Left ventricle myocardium superior (tissue), 1 donor: Measurements from ENCODE around the gene EME1. TPM values are rescaled to one million over a fixed set of nuclear protein-coding genes. Genes with fewer than 3 reads are reported as not detected.
"Not testable (repeated sequence)": the region's sequence is repeated elsewhere in the genome, so short reads cannot be mapped to it uniquely, and the experiment has no call there.

Experiments used
- ATAC-seq: fragments of 200-7000 bp; cut with Tn5 transposase; one replicate; pipeline ENCODE4 v1.9.1; 2020; ENCODE audit warnings: mild to moderate bottlenecking, moderate library complexity
- DNase-seq: peaks from one replicate; pipeline ENCODE4 v3.0.0-alpha.2; 2020
- intact Hi-C: fragments of 100-400 bp; cut with micrococcal nuclease; formaldehyde crosslinking; loops from one replicate; pipeline ENCODE4 v1.11.0; 2022
- total RNA-seq: library from RNA; stranded (reverse); fragmentation: NEBNext Ultra II Directional; extraction: Animal tissue kit (Norgen Biotek cat#: 25700); gene quantifications from one replicate; pipeline ENCODE4 v1.2.1, GENCODE V29; 2021
- donor health status: DM: no; HTN: yes; CAD: no; lungs with severe emphysema.

EME1 gene
- total RNA-seq, 1 donor from 2014 or later = 0.35 TPM

DNA sequence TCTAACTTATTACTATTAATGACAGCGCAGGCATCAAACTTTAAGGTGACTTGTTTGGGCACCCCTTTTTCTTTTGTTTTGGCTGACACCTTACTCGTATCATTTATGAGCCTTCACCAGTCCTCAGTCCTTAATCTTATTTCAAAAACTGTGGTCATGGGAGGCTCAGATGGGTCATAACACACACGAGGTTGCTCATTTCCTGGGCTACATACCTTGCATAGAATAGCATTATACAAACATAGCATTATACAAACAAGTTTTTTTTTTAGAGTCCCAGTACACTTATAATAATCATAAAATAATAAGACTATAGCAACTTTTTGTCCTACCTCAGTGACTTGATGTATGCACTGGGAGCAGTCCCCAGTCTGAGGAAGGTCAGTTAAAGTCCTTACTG lies 41.8 kb downstream of the EME1 start:
- no peak for ATAC-seq
- DNase-seq = no peak
- intact Hi-C loops = no loop called here

DNA sequence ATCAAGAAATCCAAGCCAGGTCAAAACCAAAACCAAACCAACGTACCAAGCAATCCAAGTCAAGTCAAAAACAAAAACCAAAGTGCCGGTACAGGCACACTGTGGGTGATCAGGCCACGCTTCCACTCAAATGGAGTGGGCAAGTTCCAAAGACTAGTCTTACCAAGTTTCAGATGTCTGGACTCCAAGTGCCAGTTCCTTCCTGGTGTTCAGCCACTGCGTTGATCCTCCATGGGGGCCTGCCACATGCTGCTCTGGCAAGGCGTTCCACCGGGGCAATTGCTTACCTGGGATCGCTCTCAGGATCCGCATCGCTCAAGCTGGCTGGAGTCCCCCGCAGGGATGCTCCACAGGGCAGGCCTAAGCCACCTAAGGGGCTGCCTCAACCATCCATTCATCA lies 46.5 kb downstream of the EME1 start:
- ATAC-seq, DNase-seq, intact Hi-C loops: not testable (repeated sequence)

DNA sequence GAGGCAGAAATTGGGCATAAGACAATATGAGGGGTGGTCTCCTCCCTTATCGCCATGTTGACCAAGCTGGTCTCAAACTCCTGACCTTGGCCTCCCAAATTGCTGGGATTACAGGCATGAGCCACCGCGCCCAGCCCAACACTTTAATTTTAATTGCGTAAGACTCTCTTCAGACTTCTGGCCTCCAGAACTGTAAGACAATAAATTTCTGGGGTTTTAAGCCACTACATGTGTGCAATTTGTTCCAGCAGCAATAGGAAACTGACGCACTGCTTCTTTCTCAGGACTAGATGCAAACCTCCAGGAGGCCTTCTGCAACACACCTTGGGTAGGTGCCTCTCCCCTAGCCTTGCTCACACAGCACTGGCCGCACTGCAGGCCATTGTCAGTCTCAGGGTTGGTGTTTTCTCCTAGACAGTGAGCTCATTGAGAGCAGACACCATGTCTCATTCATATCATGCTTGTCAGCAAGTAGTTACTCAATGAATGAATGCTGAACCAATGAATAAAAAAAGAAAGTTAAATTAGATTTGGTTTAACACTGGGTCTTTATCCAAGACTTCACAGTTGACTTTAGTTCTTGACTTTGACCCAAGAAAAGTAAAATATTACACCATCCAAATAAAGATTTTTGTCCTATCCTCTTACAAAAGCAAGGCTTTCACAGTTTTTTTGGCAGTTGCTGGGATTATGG lies 47.5 kb downstream of the EME1 start:
- DNase-seq (no peak), ATAC-seq (peak; percentile 79)
- intact Hi-C loops = no loop called here

DNA sequence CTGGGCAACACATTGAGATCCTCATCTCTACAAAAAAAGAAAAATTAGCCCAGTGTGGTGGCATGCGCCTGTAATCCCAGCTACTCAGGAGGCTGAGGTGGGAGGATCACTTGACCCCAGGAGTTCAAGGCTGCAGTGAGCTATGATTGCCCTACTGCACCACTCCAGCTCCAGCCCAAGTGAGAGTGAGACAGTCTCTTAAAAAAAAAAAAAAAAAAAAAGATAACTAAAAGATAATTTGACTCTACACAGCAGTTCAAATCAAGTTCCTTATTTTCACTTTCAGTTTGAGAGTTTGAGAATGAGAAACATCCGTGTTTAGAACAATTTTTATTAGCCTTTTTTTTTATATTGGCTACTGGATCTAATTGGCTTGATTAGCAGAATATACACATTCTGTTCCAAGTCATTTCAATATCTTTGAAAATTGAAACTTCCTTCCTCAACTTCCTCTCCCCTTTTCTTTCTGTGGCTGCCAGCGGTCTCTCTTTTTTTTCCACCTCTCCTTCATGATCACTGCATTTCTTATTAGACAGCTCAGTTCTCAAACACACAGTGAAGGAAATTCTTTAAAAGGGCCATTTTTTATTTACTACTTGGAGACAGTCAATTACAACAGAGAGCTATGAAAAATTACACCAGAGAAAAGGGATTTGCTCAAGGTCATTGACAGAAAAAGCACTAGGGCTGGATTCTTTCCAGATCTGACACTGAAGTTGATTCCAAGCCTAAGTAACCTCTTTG lies 48.5 kb downstream of the EME1 start:
- DNase-seq (no peak), ATAC-seq (no peak)
- intact Hi-C loops = no loop called here

DNA sequence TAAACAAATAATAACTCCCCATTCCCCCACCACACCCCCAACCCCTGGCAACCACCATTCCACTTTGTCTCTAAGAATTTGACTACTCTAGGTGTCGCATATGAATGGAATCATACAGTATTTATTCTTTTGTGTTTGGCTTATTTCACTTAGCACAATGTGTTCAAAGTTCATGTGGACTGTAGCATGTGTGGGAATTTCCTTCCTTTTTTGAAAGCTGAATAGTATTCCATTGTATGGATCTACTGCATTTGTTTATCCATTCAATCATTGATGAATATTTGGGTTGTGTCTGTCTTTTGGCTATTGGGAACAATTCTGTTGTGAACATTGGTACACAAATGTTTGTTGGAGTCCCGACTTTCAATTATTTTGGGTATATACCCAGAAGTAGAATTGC lies 49.7 kb downstream of the EME1 start:
- ATAC-seq (no peak), DNase-seq (no peak)
- intact Hi-C loops = no loop called here

DNA sequence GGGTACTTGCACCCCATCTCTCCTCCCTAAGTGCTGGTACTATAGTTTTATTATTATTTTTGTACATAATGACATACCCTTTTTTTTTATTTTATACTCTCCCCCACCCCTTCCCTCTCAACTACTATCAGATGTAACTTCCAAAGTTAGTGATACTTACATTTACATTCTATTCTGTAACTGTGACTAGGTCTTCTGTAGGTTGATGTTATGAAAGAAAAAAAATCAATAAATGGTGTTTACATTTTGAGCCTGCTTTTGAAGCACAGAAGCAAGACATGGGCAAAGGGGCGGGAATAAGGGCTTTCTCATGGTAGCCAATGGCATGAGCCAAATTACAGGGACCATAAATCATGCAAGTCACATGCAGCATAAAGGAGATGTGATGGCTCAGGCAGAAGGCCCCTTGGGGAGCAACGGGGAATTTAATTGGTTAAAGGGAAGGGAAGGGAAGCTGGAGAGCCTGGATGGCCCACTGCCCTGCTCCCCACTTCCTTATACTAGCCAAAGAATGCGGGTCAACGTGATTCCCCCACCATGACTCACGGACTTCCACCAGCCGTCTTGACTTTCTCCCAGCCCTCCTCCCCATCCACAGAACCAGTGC lies 50.6 kb downstream of the EME1 start:
- no peak for DNase-seq
- intact Hi-C loops = no loop called here
- ATAC-seq = no peak

DNA sequence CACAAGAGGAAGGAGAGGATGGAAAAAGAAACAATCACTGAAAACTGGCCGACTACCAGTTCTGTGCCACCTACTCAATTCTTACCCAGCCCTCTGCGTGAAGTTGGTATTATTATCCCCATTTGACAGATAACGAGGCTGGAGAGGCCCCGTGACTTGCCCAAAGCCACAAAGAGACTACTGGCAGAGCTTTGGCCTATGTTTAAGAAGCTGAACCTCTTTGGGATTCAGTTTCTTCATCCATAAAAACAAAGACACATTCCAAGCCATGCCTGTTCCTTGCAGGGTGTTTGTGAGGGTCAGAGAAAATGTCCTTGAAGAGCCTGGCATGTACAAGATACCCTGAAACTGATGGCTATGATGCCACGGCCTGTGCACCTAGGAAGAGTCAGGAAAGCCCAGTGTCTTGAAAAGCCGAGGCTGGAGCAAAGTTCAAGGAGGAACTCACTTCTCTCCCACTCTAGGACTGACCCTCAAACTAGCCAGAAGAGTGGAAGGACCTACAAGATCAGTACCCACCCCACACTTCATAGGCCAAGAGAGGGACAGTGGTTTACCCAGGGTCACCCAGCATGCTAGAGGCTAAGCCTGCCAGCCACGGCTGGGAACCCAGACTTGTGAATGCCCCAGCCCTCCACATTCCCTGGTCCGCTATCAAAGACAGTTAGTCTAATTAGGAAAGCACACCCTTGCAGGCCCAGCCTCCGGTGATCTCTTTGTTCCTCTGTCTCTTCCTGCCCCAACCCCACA lies 51.4 kb downstream of the EME1 start:
- ATAC-seq (no peak), DNase-seq (no peak)
- intact Hi-C loops = no loop called here

DNA sequence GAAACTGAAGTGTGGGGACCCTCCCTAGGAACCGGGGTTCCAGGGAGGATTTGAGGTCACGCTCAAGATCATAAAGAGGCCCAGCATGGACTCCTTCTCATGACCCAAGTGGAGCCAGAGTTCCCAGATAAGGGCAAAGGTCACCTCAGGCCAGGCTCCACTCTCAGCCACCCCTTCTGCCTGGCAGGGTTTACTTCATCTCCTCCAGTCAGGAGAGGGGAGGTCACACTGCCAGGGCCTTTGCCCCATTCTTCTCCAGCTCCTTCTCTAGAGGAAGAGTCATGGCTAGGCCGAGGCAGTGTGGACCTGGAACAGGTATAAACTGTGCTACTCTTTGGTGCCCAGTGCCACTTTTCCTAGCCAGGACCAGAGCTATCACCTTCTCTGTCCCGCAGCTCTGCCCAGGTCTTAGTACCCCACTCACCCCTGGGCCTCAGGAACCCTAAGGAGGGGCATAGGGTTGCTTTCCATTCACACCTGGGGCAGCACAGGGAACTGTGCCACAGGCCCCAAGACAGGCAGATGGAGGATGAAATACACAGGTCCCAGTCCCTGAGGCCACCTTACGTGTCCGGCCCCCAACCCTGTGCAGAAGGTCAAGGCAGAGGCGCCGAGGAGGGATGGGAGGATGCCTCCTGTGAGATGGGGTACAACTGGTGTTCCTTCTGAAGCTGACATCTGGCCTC lies 52.1 kb downstream of the EME1 start:
- ATAC-seq = no peak
- DNase-seq = no peak
- intact Hi-C loops = no loop called here

DNA sequence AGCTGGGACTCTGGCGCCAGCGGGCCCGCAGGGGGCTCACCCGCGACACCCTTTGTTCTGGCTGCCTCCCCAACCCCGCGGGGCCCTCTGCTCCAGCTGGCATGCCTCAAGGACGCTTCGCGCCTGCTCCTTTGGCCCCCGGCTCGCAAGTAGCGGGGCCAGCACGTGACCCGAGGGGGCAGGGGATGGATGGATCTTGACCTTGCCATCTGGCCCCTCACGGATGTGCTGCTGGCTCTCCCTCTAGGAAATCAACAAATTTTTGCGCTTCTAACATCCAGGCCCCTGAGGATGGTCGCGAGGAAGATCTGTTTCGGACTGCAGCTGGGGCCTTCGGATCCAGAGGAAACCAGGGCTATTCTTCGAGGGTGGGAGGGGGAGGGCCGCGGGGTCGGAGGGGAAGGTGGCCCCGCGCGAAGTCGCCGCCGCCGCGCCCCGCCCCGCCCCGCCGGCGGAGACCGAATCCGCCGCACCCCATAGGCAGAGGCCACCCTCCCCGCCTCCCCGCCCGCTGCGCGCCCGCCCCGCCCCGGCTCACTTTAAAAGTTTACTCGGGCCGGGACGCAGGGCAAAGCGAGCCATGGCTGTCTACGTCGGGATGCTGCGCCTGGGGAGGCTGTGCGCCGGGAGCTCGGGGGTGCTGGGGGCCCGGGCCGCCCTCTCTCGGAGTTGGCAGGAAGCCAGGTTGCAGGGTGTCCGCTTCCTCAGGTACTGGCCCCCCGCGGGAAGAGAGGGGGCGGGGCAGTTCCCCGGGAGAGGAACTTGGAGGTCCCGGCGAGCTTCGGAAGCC lies 52.8 kb downstream of the EME1 start, which contains the start of gene ACSF2:
Gene ACSF2, plus strand, starts transcription at position 537 of the 790 bp plus-strand sequence. Its CDS starts 44 bp downstream, at position 581.
- intact Hi-C loops = no loop called here
- DNase-seq = peak; percentile 83
- peak; percentile 93 for ATAC-seq

DNA sequence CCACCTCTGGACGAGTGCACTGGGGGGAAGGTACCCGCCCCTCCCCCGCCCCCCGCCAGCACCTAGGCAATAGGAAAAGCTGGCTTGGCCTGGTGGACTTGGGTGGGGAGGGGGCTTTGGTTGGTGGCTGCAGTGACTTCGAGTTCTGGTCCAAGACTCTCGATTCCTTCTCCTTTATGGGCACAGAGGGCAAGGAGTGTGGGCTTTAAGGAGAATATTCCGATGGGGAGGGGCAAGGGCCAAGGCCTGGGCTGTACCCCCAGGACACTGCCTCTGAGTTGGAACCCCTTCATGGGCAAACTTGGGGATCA lies 53.4 kb downstream of the EME1 start:
- intact Hi-C loops = no loop called here
- no peak for DNase-seq
- peak; percentile 6 for ATAC-seq

DNA sequence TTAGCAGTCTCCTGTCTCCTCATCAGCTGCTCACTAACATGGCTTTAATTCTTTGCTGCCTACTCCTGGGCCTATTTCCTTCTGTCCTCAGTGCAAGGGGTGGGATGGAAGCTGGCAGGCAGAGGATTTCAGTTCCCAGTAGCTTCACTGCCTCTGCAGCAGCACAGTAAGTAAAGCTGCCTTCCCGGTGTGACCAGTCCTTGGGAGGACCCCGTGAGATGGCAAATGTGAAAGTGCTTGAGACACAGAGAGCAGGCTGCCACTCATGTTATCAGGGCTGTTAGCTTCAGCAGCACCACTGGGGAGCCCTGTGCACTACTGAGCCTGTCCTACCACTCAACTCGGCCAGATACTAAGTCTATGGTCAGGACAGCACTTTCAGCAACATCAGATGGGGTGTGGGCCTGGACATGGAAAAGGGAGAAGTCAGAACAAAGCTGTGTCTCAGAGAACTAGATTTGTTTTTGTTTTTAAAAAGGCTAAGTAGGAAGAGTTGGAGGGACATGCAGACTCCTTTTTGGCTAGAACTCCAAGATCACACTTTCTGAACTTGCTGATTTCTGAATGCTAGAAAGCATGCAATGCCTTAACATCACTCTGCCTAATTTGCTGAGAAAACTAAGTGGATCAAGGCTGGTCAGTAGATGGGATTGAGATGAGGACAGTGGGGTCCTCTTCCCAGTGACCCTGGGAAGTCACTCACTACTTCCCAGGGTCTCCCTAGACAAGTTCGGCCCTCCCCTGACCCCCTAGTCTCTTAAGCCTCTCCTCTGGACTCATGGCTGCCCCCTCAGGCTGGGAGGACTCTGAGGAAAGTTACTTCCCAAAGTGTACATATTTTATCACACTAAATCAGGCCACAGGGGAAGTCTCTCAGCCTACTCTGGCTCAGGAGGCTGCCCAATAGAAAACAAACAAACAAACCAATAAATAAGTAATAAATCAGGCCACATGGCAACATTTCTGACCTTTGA lies 54.1 kb downstream of the EME1 start:
- peak; percentile 72 for ATAC-seq
- intact Hi-C loops = no loop called here
- DNase-seq = peak; percentile 37

DNA sequence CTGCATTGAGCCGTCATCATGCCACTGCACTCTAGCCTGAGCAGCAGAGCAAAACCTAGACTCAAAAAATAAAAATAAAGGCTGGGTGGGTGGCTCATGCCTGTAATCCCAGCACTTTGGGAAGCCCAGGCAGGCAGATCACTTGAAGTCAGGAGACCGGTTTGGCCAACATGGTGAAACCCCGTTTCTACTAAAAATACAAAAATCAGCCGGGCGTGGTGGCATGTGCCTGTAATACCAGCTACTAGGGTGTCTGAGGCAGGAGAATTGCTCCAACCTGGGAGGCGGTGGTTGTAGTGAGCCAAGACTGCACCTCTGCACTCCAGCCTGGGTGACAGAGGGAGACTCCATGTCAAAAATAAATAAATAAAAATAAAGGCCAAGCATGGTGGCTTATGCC lies 55.1 kb downstream of the EME1 start:
- intact Hi-C loops, DNase-seq, ATAC-seq: not testable (repeated sequence)

DNA sequence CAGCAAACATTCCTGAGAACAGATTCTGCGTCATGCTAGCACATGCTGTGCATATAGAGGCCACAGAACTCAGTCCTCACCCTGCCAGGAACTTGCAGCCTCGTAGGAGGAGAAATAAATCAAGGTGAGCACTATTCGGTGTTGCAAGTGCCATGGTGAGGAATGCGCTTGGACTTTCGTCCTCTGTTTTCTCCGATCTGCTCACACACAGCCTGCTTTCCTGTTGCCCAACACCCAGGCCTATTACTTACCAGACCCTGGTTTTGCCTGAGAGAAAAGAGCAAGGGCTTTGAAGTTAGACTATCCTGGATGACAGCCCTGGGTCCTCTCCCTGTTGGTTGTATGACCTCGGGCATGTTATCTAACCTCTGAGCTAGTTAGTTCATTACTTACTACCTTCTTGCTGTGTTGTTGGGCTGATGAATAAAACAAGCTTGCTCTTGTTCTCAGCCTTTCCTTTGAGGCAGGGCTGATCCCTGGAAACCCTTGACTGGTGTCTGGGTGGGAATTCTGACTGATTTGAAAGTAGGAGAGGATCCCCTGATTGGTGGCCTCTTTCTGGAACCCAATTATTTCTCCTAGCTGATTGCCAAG lies 55.9 kb downstream of the EME1 start:
- DNase-seq (no peak), ATAC-seq (no peak)
- intact Hi-C loops = no loop called here

DNA sequence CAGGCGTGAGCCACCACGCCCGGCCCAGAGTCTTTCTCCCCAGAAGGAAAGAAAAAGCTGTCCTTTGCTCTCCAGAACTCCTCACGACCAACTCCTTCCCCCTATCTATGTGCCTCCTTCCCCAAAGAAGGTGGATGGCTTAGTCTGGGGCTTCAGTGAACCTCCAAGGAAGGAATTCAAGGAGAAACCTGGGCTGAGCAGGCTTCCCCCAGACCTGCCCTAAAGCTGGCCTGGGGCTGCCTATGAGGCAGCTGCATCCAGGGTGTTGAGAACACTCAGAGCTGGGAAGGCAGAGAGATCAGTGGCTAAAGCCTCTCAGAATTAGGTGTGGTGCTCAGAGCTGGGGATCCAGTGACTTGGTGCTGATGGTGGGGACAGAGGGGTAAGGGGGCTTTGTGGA lies 56.8 kb downstream of the EME1 start:
- intact Hi-C loops = no loop called here
- no peak for ATAC-seq
- DNase-seq = no peak
